HG03060 (cell line): ENCODE data around the gene RLBP1.

ENCODE experiments used
- ATAC-seq: cut with Tn5 transposase; IDR thresholded peaks from one replicate; pipeline ENCODE4 v1.9.1; 2021; ENCODE audit warnings: low read depth, moderate number of reproducible peaks; ENCODE audit not compliant: unreplicated experiment

RLBP1 gene

DNA sequence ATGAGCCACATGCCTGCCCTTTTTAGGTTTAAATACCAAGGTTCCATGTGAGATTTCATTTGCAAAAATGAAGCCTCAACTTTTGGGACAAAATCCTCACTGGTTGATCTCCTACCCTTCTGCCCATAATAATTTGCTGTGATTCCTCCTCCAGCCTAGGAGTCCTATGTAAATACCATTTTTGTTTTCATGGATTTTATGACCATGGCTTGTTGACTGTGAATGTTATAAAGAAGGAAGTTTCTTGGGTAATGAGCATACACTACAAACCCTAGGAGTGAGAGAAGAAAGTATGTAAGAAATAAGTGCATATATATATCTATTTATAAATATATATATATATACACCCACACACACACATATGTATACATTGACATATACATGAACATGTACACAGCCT lies 13.1 kb downstream of the RLBP1 start:
- no peak for ATAC-seq

DNA sequence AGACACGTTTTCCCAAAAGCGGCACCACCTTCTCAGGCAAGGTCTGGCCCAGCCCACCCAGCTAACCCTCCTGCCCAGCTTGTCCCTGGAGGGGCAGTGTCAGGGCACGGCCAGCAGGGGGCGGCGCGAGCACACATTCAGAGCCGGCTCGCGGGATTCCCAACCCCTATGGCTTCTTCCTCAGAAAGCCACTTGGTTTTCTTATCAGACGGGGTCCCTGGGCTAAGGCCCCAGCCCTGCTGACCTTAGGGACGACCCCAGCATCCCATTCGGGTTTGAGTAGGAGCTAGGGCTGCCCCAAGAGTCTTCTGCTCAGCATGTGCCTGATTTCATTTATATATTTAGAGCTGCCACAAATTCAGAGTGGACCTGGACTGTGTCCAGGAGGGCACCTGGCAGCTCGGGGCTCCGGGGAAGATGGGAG lies 14.5 kb downstream of the RLBP1 start:
- no peak for ATAC-seq

GRCh38 chr15:89205991-89206585 lies 15.3 kb downstream of the RLBP1 start:
- ATAC-seq = no peak

DNA sequence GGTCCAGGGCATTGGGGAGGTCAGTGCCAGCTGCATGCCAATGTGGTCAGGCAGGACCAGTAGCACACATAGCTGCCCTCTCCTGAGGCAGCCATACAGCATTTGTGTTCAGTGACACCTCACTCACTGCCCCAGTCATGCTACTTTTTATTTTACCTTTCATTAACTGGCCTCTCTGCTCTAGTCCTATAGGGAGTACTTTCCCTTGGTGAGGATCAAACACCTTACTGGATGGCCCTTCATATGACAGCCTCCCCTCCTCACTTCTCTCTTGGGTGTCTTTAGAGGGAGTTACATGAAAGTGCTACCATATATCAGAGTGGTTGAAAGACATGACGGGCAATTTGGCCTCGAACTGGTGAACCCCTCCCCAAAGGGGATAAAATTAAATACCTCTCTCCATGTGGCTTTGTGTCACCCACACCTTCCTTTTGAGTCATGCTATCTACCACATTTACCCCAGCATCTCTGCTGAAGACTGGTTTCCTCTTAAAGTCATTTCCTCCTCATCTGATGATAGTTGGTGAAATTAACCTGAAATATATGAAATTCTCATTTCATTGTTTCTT lies 17.6 kb downstream of the RLBP1 start:
- no peak for ATAC-seq

- no peak for ATAC-seq
These were observed 19.8 kb downstream of the RLBP1 start for GRCh38 chr15:89201465-89202005.

DNA sequence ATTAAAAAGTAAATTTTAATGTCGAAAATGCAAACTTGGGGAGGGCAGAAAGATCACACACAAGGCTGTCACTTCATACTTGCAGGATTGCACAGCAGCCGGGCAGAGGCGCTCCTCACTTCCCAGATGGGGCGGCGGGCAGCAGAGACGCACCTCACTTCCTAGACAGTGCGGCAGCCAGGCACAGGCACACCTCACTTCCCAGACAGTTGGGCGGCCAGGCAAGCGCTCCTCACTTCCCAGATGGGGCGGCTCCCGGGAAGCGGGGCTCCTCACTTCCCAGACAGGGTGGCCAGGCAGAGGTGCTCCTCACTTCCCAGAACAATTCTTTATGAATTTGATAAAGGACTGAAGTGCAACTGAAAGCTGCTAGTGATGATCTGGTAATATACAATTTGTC lies 21.2 kb downstream of the RLBP1 start:
- ATAC-seq = no peak

DNA sequence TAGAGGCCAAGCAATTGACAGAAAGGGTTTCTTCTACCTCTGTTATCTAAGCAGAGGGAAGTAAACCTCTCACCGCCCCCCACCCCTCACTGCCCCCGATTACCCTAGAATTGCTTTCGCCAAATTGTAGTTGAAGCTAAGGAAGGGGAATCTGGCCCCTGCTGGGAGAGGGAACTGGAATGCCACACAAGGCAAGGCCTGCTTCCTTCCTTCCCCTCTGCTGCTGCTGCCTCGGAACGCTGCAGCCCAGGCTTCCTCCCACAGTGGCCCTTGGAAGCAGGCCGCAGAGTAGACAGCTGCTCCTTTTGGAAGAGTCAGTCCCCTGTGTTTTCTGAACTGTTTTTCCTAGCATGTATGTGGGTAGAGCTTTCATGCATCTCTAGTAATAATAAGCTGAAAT lies 21.6 kb downstream of the RLBP1 start:
- ATAC-seq = no peak

- no peak for ATAC-seq
These were observed 22.4 kb downstream of the RLBP1 start for GRCh38 chr15:89198934-89199333.

GRCh38 chr15:89198196-89198595 lies 23.2 kb downstream of the RLBP1 start:
- ATAC-seq = no peak

GRCh38 chr15:89197503-89197971 lies 23.8 kb downstream of the RLBP1 start:
- ATAC-seq = no peak

DNA sequence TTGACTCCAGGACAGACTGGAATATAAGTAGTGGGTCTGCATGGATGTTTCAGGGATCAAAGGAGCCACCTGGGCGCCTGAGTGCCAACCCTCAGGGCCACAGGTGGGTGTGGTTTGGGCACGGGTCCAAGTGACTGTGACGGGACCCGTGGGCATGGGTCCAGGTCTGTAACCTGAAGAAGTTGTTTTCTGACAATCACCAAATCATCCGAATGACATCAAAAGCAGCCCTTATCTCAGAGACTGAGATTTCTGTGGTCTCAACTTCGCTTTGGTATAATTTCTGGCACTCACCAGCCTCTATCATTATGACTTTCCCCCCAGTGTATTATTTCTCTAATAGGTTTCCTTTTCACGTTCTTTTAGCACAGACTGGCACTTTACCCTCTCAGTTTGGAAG lies 24.4 kb downstream of the RLBP1 start:
- no peak for ATAC-seq

DNA sequence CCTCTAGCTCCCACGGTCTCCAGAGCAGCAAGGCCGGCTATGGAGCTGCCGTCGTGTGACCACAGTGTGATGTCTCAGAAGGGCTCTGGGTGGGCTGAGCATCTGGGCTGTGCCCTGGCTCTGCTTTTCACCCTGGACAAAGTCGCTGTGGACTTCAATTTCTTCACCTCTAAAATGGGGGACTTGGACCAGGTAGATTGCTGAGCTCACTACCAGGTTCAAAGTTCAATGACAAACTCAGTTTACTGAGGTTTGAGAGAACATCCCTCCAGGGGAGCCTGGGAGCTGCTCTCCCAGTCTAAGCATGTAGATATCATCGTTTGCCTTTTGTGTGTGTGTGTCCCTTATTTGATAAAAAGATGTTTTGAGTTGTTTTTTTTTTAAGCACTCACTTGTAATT lies 25.1 kb downstream of the RLBP1 start:
- no peak for ATAC-seq

GRCh38 chr15:89195836-89196235 lies 25.5 kb downstream of the RLBP1 start:
- no peak for ATAC-seq

GRCh38 chr15:89194608-89195007 lies 26.8 kb downstream of the RLBP1 start:
- no peak for ATAC-seq

DNA sequence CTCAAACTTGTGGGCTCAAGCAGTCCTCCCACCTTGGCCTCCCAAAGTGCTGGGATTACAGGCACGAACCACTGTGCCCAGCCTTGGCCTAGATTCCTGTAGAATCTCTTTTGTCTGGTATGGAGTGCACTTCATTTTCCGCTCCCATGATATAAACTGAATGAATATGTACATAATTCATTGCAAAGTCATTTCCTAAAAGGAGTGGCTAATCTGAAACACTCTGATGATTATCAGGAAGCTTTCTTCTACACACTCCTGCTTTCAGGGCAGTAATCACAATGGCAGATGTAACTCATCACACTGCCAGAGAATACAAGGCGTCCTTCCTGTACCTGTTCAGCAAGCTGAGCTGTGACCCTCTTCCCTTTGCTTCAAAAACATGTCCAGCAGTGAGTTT lies 28.6 kb downstream of the RLBP1 start:
- ATAC-seq = no peak

GRCh38 chr15:89192136-89192535 lies 29.2 kb downstream of the RLBP1 start:
- ATAC-seq = no peak

GRCh38 chr15:89187986-89188514 lies 33.3 kb downstream of the RLBP1 start:
- no peak for ATAC-seq

DNA sequence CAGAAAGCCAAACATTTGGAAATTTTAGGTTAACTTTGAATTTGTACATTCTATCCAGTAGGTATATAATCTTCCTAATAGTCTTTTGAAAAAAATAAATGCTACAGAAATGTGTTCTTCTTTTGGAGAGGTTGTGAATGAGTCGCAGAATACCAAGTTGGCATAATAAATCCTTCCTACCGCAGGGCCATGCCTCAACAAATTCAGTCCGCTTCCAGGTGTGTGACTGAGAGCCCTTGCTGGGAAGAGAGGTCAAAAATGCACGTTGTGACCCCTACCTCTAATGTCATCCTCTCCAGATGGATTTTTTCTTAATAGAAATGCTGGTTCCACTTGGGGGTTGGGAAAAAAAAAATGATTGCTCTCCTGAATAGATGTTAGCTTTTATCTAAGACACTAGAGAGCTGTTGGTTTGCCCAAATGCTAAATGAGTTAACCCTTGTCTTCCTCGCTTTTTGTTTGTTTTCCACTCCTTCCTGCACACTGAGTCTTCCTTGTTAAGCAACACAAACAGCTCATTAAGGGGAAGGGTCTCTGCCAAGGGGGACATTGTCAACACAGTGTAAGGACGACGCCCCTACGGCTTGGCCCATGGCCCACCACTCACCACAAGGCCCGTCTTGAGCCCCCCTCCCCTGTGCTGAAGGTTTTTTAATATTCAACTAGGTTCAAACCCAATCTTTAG lies 33.9 kb downstream of the RLBP1 start:
- ATAC-seq = no peak

DNA sequence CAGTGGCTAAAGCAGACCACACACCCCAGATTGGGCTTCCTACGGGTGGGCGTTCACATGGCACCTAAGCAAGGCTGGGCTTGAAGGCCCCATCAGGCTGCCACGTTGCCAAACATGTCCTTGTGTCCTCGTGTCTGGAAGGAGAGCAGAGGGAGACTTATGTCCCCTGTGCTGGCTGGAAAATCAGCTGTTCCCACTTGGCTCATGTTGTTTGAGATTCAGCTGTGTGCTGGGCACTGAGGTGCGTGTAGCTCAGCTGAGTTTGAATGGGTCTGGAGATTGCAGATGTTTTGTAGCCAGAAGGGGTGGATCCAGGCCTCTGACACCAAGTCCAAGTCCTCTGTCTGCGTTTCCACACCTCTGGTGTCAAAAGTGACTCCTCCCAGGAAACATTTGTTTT lies 34.6 kb downstream of the RLBP1 start:
- ATAC-seq = no peak

GRCh38 chr15:89184886-89185526 lies 36.4 kb downstream of the RLBP1 start:
- no peak for ATAC-seq

DNA sequence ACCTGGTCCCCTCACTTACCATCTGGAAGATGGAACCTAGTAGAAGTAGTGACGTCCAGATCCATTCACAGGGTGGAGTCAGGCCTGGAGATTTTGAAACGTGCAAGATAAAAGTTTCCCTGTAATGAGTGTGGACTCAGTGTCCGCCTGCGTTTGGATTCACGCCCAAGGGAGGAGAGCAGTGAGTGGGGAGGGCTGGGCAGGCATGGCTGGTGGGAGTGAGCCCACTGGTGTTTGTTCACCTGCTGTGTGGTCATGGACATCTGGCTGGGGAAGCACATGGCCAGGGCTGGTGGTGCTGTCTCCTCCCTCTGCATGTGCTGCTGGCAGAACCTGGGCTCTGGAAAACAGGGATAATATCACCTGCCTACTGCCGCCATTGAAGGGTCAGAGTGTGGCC lies 37.0 kb downstream of the RLBP1 start:
- no peak for ATAC-seq
